Smooth muscle cell (in vitro differentiated cells): ENCODE measurements around the gene SIGMAR1. TPM values are rescaled to one million over a fixed set of nuclear protein-coding genes. Genes with fewer than 3 reads are reported as not detected.
A peak's percentile ranks its signal among the peaks of the same experiment; 100 is the strongest.

Experiments
- DNase-seq: peaks from one replicate; lab custom pipeline; 2025; ENCODE audit not compliant: unreplicated experiment; lab: John Stamatoyannopoulos, UW
- H2AFZ ChIP-seq: fragments of 200-600 bp; sonication (generic); 2 replicates; pipeline ENCODE4 v1.6.0; 2016; ENCODE audit warnings: antibody characterized with exemption, low read depth, mild to moderate bottlenecking
- H3F3A ChIP-seq: fragments of 200-600 bp; sonication (generic); 2 replicates; pipeline ENCODE4 v1.6.0; 2017; ENCODE audit warnings: antibody characterized with exemption, low read depth
- H3K27ac ChIP-seq: fragments of 200-600 bp; sonication (generic); 2 replicates; pipeline ENCODE4 v1.5.1; 2016; ENCODE audit warnings: low read depth, mild to moderate bottlenecking
- H3K27me3 ChIP-seq: fragments of 200-600 bp; sonication (generic); 2 replicates; pipeline ENCODE4 v1.6.1; 2016; ENCODE audit warnings: low read depth, mild to moderate bottlenecking
- H3K36me3 ChIP-seq: fragments of 200-600 bp; sonication (generic); 2 replicates; pipeline ENCODE4 v1.5.1; 2016; ENCODE audit warnings: low read depth
- H3K4me1 ChIP-seq: fragments of 200-600 bp; sonication (generic); 2 replicates; pipeline ENCODE4 v1.5.1; 2016; ENCODE audit warnings: low read depth
- H3K4me2 ChIP-seq: fragments of 200-600 bp; sonication (generic); 2 replicates; pipeline ENCODE4 v1.6.0; 2016; ENCODE audit warnings: mild to moderate bottlenecking
- H3K4me3 ChIP-seq: fragments of 200-600 bp; sonication (generic); 2 replicates; pipeline ENCODE4 v1.5.1; 2016; ENCODE audit warnings: mild to moderate bottlenecking
- H3K79me2 ChIP-seq: fragments of 200-600 bp; sonication (generic); 2 replicates; pipeline ENCODE4 v1.6.0; 2016; ENCODE audit warnings: low read depth, mild to moderate bottlenecking
- H3K9ac ChIP-seq: fragments of 200-600 bp; sonication (generic); 2 replicates; pipeline ENCODE4 v1.6.0; 2016; ENCODE audit warnings: low read depth
- H3K9me3 ChIP-seq: fragments of 200-600 bp; sonication (generic); replicated peaks from 2 replicates; pipeline ENCODE4 v1.5.1; 2016; ENCODE audit warnings: low read depth
- H4K20me1 ChIP-seq: fragments of 200-600 bp; sonication (generic); 2 replicates; pipeline ENCODE4 v1.6.0; 2016; ENCODE audit warnings: low read depth
- CTCF ChIP-seq: fragments of 200-600 bp; sonication (generic); IDR thresholded peaks from 2 replicates; pipeline ENCODE4 v1.5.1; 2017; ENCODE audit warnings: borderline replicate concordance, mild to moderate bottlenecking, antibody characterized with exemption; ENCODE audit not compliant: insufficient read depth, poor library complexity, severe bottlenecking
- WGBS: methylation state at CpG from one replicate; pipeline ENCODE4 v1.1.7; 2016; ENCODE audit warnings: low lambda C conversion rate; 5-methylcytosine and 5-hydroxymethylcytosine counted together
- polyA plus RNA-seq: library from polyadenylated mRNA; unstranded; fragments of >200 nt; fragmentation: Nextera tagmentation; extraction: Ambion mirVana; gene quantifications from 2 replicates; pipeline ENCODE4 v1.2.1, GENCODE V29; 2016
- total RNA-seq: library from RNA; depleted of rRNA; stranded (reverse); fragments of >200 nt; gene quantifications from 2 replicates; pipeline ENCODE4 v1.2.3, GENCODE V29; 2014

SIGMAR1 gene
- total and polyA plus RNA-seq, 2 experiments from 2014 or later: 105 to 192 TPM

DNA sequence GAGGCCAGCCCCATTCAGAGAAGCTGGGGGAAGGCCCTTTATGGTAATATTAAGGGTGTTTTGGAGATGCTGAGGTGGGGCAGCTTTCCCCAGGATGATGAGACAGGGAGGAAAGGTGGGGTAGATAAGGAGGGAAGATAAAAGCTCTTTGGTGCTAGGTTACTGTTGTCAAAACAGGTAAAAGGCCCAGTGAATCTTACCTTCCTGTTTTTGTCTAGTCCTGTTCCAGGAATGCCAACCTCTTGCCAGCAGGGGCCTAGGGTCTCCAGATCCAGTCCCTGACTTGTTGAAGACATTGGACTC lies 25.7 kb upstream of the SIGMAR1 start:
- Histone ChIP-seq H3F3A (peaks cover 8% of the 10 kb centered on the region), H3K9me3 (no peaks in the 10 kb centered on the region), H3K4me3 (no peak overlapping the region), H3K4me1 (peaks cover 10% of the 10 kb centered on the region), H2AFZ (no peak overlapping the region), H3K4me2 (no peak overlapping the region), H3K36me3 (no peaks in the 10 kb centered on the region), H3K79me2 (peaks cover 5% of the 10 kb centered on the region), H4K20me1 (no peaks in the 10 kb centered on the region), H3K27ac (peak overlapping the region; percentile 31), H3K9ac (no peak overlapping the region), H3K27me3 (no peaks in the 10 kb centered on the region)
- TF ChIP-seq CTCF: no peak
- no peak for DNase-seq

DNA sequence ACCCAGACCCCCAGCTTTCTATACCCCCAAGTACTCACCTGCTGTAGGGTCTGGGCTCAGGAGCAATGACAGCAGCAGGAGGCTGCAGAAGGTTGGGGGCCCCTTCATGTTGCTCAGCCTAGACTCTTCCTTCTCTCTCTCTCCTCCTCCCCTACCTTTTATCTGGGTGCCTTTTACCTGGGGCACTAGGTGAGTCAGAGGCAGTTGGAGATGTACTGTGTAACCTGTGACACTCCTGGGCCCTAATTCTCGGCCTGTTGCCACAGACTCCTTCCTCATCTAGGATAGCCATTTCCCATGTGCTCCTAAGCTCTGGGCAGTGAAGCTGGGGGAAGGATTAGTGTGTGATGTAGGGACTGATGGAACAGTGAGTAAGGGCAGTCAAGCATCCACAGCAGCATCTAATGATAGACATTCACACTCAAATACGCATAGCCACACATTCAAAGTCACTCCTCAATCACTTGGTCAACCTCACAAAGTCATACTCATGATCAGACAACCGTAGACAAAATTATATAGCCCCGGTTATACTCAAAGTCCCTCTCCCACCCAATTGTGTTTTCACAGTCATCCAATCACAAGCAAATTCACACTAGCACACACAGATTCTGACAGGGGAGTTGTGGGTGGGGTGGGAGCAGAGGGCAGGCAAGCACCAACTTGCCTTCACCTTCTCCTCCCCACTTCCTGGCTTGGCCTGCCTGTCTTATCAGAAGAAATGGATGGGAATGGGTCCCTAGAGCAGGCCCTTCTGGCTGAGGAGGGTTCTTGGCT lies 25.1 kb upstream of the SIGMAR1 start, which contains the start of gene CCL27:
CCL27 (minus strand) TSS at position 132 of the 777 bp plus-strand sequence; CDS start at position 108, 24 bp downstream.
- no peak for TF ChIP-seq CTCF
- Histone ChIP-seq H2AFZ (no peak within 1 kb of the TSS), H3K27me3 (no peaks in the 10 kb centered on the region), H3K9me3 (no peaks in the 10 kb centered on the region), H3K27ac (peak within 1 kb of the TSS; percentile 31), H3K4me3 (no peak within 1 kb of the TSS), H3K4me1 (peaks cover 10% of the 10 kb centered on the region), H3K79me2 (peaks cover 5% of the 10 kb centered on the region), H3K36me3 (no peaks in the 10 kb centered on the region), H4K20me1 (no peaks in the 10 kb centered on the region), H3K4me2 (no peak within 1 kb of the TSS), H3K9ac (no peak within 1 kb of the TSS), H3F3A (peaks cover 8% of the 10 kb centered on the region)
- 93% methylated on average over 4 of the region's 4 CpGs for WGBS
- DNase-seq: no peak

- no peaks in the 10 kb centered on the region for H3K36me3 ChIP-seq
- H3K79me2 ChIP-seq: no peaks in the 10 kb centered on the region
- TF ChIP-seq CTCF: no peak
- peaks cover 4% of the 10 kb centered on the region for H3K4me1 ChIP-seq
- H3K4me3 ChIP-seq: no peak overlapping the region
- no peaks in the 10 kb centered on the region for H3K9me3 ChIP-seq
- no peaks in the 10 kb centered on the region for H3K27me3 ChIP-seq
- no peak overlapping the region for H3K9ac ChIP-seq
- H2AFZ ChIP-seq: no peak overlapping the region
- H3K4me2 ChIP-seq: no peak overlapping the region
- H4K20me1 ChIP-seq: no peaks in the 10 kb centered on the region
- no peak overlapping the region for H3K27ac ChIP-seq
- WGBS: 92% methylated on average over 8 of the region's 8 CpGs
- no peak for DNase-seq
- peaks cover 6% of the 10 kb centered on the region for H3F3A ChIP-seq
Measured at GRCh38 chr9:34659592-34660253, 22.1 kb upstream of the SIGMAR1 start.
